ENCODE measurements around the gene XAB2.
"Not testable (repeated sequence)": the region's sequence is repeated elsewhere in the genome, so short reads cannot be mapped to it uniquely, and the experiment has no call there.

Gene XAB2

DNA sequence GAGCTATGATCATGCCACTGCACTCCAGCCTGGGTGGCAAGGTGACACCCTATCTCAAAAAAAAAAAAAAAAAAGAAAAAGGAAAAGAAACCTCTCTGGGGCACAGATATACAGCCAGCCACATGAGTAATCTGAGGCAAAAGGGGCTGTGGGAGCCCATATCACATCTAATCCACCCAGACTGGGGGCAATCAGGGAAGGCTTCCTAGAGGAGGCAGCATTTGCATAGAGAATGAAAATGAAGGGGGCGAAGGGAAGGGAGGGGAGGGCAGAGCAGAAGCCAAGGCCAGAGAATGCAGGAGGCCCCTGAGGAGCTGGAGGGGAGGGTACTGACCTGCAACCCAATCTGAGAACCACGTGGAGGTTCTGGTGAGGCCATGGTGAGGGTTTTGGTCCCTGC lies 20.8 kb upstream of the XAB2 start:
- no peak for DNase-seq (ENCODE audit: low spot score)

DNA sequence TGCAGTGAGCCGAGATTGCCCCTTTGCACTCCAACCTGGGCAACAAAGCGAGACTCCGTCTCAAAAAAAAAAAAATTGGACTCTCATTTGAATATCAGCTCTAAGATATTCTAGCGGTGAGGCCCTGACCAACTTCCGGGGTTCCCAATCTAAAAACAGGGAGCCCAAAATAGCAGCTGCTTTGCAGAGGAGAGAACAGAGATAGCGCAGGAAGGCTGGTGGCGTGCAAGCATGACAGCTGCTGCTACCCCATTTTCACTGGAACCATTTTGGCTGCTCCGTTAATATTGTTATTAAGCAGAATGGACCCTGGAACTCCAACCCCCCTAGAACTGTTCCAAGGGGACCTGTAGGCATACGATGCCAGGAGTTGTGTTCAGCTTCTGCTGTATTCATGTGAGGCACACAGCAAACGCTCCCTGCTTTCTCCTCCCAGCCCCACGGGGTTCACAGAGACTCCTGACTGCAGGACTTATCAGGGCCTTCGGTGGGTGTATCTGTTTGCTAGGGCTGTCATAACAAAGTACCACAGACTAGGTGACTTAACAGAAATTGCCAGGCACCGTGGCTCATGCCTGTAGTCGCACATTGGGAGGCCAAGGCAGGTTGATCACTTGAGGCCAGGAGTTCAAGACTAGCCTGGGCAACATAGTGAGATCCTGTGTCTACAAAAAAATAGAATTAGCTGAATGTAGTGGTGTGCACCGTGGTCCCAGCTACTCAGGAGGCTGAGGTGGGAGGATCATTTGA lies 19.1 kb upstream of the XAB2 start:
- no peak for DNase-seq (ENCODE audit: low spot score)

- DNase-seq (ENCODE audit: low spot score) = no peak
Observed at GRCh38 chr19:7647156-7647555, 17.8 kb upstream of the XAB2 start.

DNA sequence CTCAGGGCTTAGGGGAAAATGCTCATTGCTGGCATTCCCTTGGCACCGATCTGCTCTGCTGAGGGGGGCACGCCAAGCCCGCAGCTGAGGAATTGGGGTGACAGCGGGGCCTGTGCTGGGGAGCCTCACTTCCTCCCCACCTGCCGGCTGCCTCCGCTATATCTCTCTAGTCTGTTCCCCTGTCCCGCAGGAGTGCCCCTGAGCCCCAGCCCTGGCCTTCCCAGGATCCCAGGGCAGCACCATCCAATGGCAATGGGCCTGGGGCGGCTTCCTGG lies 17.0 kb upstream of the XAB2 start:
- no peak for DNase-seq (ENCODE audit: low spot score)

GRCh38 chr19:7645656-7646425 lies 16.5 kb upstream of the XAB2 start:
- no peak for DNase-seq (ENCODE audit: low spot score)

- no peak for DNase-seq (ENCODE audit: low spot score)
Observed at GRCh38 chr19:7645163-7645562, 15.8 kb upstream of the XAB2 start.

DNA sequence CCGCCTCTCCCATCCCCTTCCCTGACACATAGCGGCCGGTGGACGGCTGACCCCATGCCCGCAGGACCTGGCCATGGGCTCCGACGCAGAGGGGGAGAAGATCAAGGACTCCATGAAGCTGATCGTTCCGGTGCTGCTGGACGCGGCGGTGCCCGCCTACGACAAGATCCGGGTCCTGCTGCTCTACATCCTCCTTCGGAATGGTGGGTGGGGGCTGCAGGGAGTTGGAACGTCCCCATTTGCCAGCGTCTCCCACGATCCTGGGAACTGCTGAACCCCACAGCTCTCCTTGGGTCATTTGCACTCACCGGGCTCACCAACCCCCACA lies 15.2 kb upstream of the XAB2 start:
- no peak for DNase-seq (ENCODE audit: low spot score)

DNA sequence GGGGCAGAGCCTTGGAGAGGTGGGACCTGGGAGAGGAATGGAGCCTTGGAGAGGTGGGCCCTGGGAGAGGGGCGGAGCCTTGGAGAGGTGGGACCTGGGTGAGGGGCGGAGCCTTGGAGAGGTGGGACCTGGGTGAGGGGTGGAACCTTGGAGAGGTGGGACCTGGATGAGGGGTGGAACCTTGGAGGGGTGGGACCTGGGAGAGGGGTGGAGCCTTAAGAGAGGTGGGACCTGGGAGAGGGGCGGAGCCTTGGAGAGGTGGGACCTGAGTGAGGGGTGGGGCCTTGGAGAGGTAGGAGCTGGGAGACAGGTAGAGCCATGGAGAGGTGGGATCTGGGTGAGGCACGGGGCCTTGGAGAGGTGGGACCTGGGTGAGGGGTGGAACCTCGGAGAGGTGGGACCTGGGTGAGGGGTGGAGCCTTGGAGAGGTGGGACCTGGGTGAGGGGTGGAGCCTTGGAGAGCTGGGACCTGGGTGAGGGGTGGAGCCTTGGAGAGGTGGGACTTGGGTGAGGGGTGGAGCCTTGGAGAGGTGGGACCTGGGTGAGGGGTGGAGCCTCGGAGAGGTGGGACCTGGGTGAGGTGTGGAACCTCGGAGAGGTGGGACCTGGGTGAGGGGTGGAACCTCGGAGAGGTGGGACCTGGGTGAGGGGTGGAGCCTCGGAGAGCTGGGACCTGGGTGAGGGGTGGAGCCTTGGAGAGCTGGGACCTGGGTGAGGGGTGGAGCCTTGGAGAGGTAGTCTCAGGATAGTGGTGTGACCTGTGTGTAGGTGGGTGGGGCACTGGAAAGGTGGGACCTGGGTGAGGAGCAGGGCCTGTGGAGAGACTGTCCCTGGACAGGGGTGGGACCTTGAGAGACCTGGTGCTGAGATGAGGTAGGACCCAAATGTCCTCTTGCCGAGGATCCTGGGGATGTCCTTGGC lies 14.5 kb upstream of the XAB2 start:
- not testable (repeated sequence) for DNase-seq (ENCODE audit: low spot score)

DNA sequence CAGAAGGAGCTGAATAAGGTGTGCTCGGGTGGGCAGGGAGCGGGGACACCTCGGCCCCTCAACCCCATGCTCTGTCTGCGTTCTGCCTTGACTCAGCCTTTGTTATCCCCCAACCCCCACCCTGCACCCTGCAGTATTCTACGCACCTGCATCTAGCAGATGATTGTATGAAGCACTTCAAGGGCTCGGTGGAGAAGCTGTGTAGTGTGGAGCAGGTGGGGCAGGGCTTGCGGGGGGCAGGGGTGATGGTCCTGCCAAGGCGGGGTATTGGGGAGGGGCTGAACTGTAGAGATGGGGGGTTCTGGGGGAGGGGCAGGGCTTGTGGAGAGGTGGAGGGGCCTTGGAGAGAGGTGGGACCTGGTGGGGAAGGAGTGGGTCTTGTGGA lies 13.7 kb upstream of the XAB2 start:
- no peak for DNase-seq (ENCODE audit: low spot score)

GRCh38 chr19:7642295-7643030 lies 13.1 kb upstream of the XAB2 start:
- no peak for DNase-seq (ENCODE audit: low spot score)

DNA sequence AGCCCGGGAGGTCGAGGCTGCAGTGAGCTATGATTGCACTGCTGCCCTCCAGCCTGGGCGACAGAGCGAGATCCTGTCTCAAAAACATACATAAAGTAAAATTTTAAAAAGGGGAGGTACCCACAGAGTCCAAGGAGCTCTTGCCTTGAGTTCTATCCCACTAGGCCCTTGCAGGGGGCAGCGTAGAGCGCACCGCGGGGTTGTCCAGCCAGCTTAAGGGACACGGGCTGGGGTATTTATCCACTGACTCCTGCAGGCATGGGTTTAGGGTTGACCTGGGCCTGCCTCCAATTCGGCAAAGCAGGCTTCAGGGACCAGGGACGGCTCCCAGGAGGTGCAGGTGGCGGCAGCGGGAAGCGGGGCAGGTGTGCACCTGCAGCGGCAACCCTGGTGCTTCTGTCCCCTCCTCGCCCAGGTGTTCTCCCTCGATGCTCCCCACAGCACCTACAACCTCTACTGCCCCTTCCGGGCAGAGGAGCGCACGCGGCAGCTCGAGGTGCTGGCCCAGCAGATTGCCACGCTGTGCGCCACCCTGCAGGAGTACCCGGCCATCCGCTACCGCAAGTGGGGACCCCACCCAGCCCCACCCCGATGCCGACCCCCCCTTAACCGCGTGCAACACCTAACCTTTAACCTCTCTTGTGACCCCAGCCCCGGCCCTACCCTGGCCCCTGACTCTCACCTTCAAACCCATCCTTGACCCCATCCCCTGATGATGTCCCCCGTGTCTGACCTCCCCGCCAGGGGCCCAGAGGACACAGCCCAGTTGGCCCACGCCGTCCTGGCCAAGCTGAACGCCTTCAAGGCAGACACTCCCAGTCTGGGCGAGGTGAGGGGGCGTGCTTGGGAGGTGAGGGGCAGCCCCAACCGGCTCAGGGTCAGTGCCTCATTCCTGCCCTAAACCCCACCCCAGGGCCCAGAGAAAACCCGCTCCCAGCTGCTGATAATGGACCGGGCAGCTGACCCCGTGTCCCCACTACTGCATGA lies 12.2 kb upstream of the XAB2 start:
- DNase-seq (ENCODE audit: low spot score) = no peak

GRCh38 chr19:7640803-7641202 lies 11.5 kb upstream of the XAB2 start:
- DNase-seq (ENCODE audit: low spot score) = no peak

GRCh38 chr19:7639863-7640348 lies 10.6 kb upstream of the XAB2 start:
- no peak for DNase-seq (ENCODE audit: low spot score)

DNA sequence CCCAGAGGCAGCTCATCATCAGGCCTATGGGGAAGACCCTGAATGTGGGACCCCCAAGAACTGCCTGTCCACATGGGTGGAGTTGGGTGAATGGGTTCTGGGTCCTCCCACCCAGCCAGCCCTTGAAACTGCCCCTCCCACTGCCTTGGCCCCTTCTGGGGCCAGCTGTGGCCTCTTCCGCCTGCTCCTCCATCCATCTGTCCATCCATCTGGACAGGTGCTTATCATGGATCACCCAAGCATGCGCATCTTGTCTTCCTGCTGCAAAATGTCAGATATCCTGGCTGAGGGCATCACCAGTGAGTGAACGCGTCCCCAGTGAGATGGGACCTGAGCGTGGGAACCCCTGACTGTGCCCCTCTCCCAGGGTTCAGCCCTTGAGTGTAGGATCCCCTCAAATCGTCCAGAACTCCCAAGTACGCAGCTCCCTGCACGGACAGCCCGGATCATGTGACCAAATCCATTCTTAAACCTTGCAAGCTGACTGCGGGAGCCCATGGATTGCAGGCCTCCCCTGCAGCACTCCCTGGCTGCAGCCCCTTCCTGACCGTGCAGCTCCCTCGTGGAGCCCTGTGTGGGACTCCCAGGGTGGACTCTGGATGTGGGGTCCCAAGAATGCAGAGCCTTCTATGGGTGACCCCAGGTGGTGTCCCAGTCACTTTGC lies 9.6 kb upstream of the XAB2 start:
- DNase-seq (ENCODE audit: low spot score) = no peak

DNA sequence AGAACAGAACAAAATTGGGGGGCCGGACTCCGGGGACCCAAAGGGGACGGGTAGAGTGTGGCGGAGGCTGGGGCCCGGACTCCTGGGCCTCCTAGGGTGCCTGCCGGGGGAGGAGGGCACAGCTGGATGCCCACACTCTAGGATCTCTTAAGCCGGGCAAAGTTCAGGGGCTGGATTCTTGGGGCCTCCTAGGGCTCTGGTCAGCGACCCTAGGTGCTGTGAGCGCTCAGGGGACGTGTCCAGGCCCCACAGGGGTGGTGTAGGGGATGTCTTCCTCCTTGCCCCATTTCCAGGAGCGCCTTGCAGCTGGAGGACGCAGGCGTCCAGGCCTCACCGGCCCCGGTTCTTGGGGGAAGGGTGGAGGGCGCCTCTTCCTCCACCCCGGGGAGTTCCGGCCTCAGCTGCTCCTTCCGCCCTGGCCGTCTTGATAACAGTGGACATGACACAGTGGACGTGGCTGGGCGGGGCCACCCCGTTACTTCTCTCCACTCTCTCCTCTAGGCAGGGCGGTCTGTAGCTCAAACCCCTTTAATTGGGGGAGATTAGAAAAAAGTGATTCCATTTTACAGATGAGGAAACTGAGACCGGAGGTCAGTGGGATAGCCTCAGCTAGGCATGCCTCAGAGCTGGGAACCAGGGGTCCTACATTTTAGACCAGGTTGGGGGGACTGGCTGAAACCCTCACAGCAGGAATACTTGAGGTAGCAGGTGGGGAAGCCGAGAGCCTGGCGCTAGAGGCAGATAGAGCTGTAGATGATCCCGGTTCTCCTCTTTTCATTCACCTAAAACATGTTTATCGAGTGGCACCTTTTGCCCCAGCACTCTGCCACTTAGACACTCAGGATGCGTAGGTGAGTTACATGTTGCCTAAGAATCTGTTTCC lies 8.3 kb upstream of the XAB2 start:
- no peak for DNase-seq (ENCODE audit: low spot score)

GRCh38 chr19:7636691-7637373 lies 7.5 kb upstream of the XAB2 start, which contains the start of gene STXBP2:
TSS of gene STXBP2 (plus strand) at chr19:7637110. CDS start at chr19:7637150, 40 bp downstream.
- no peak for DNase-seq (ENCODE audit: low spot score)

DNA sequence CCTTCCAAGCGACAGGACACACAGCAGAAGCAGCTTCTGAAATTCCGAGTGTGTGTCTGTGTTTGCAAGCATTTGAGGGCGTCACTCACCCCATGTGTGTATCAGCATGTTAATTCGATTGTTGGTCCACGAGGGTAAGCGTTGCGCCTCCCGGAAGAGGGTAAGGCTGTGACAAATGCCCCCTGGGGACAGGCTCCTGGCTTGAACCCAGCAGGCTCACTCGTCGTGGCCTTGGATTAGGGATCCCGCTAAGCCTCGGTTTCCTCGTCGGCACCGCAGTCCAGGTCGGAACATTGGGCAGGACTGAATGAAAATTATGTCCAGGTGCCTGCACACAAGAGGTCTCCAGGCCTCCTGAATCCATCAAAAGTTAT lies 7.0 kb upstream of the XAB2 start:
- no peak for DNase-seq (ENCODE audit: low spot score)

DNA sequence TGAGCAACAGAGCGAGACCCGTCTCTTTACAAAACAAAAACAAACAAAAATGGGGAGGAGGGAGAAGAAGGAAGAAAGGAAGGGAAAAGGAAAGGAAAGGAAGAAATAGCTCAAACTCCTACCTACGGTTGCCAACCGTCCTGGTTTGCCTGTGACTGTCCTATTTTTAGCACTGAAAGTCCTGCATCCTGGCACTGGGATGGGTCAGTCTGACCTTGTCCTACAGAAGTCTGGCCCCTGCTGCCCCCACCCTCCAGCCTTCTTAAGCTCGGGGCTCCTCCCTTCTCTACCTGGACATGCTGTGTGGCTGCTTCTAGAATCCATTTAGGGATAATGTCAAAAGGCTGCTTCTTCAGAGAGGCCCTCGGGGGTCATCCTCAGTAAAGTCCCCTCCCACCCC lies 6.3 kb upstream of the XAB2 start:
- no peak for DNase-seq (ENCODE audit: low spot score)
